HG02981 (cell line): ENCODE data around the gene SIGLEC11.
"Not testable (repeated sequence)": the region's sequence is repeated elsewhere in the genome, so short reads cannot be mapped to it uniquely, and the experiment has no call there.

Experiments
- ATAC-seq: cut with Tn5 transposase; IDR thresholded peaks from one replicate; pipeline ENCODE4 v1.9.1; 2021; ENCODE audit warnings: mild to moderate bottlenecking, moderate library complexity; ENCODE audit not compliant: unreplicated experiment

SIGLEC11 gene

GRCh38 chr19:49951806-49952478 lies 9.0 kb downstream of the SIGLEC11 start:
- no peak for ATAC-seq

GRCh38 chr19:49950956-49951526 lies 9.9 kb downstream of the SIGLEC11 start:
- no peak for ATAC-seq

- ATAC-seq: no peak
Measured at GRCh38 chr19:49950590-49950948, 10.4 kb downstream of the SIGLEC11 start.

- no peak for ATAC-seq
Measured at GRCh38 chr19:49949742-49950589, 11.0 kb downstream of the SIGLEC11 start.

- ATAC-seq: no peak
Measured at GRCh38 chr19:49946415-49946814, 14.6 kb downstream of the SIGLEC11 start.

- not testable (repeated sequence) for ATAC-seq
Measured at GRCh38 chr19:49944567-49944966, 16.4 kb downstream of the SIGLEC11 start.

- ATAC-seq: no peak
Measured at GRCh38 chr19:49940482-49940791, 20.5 kb downstream of the SIGLEC11 start.

- ATAC-seq: no peak
Measured at GRCh38 chr19:49939721-49940481, 21.1 kb downstream of the SIGLEC11 start.

- ATAC-seq: no peak
Measured at GRCh38 chr19:49938662-49939061, 22.3 kb downstream of the SIGLEC11 start.

- ATAC-seq: no peak
Measured at GRCh38 chr19:49937750-49938381, 23.1 kb downstream of the SIGLEC11 start.

GRCh38 chr19:49936549-49936948 lies 24.4 kb downstream of the SIGLEC11 start:
- ATAC-seq: no peak

GRCh38 chr19:49933643-49934042 lies 27.3 kb downstream of the SIGLEC11 start:
- no peak for ATAC-seq

- ATAC-seq: no peak
Measured at GRCh38 chr19:49932731-49933131, 28.2 kb downstream of the SIGLEC11 start.

- no peak for ATAC-seq
Measured at GRCh38 chr19:49932041-49932451, 28.9 kb downstream of the SIGLEC11 start.

GRCh38 chr19:49931293-49932040 lies 29.5 kb downstream of the SIGLEC11 start:
- ATAC-seq: no peak

- no peak for ATAC-seq
Measured at GRCh38 chr19:49930483-49931011, 30.4 kb downstream of the SIGLEC11 start.

GRCh38 chr19:49929611-49930482 lies 31.1 kb downstream of the SIGLEC11 start:
- ATAC-seq: peak; percentile 68

GRCh38 chr19:49929121-49929610 lies 31.8 kb downstream of the SIGLEC11 start, which contains the start of the genes ATF5 and NUP62:
Gene ATF5, plus strand, starts transcription at chr19:49929205. Its CDS starts 1,646 bp downstream, at chr19:49930851.
Gene NUP62, minus strand, starts transcription at chr19:49929504. Its CDS starts 19,697 bp downstream, at chr19:49909807.
- ATAC-seq: peak; percentile 53
